HG03558 (cell line): ENCODE data around the gene DYNLT3.

Source experiments
- ATAC-seq: cut with Tn5 transposase; IDR thresholded peaks from one replicate; pipeline ENCODE4 v1.9.1; 2021; ENCODE audit warnings: moderate number of reproducible peaks; ENCODE audit not compliant: unreplicated experiment; ENCODE audit errors: extremely low read depth

DYNLT3 gene

DNA sequence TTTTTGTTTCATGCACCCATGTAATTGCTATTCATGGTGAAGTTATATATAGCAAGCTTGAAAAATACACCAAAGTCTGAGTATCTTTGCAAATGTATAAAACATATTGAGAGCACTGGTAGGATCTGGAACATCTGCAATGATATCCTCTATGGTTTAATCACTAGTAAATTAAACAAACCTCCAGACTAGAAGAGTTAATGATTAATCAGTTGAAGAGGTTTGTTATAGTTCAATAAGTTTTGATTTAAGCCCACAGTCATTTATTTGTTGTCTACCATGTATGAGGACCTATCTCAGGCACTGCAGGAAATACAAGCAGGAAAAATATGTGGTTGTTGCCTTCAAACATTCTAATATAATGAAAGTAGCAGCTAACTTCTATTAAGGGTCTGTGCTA is 51.1 kb downstream of the DYNLT3 start:
- no peak for ATAC-seq
